Activated CD4-positive, alpha-beta T cell treated with anti-CD3 and anti-CD28 coated beads for 24 hours (primary cell): ENCODE results near the gene ALDH5A1.

Experiments
- DNase-seq, 2 donors: peaks; one replicate each; pipeline ENCODE4 v3.0.0-alpha.2; 2020; ENCODE audit warnings: low read depth in 2 of 2

The ALDH5A1 gene

DNA sequence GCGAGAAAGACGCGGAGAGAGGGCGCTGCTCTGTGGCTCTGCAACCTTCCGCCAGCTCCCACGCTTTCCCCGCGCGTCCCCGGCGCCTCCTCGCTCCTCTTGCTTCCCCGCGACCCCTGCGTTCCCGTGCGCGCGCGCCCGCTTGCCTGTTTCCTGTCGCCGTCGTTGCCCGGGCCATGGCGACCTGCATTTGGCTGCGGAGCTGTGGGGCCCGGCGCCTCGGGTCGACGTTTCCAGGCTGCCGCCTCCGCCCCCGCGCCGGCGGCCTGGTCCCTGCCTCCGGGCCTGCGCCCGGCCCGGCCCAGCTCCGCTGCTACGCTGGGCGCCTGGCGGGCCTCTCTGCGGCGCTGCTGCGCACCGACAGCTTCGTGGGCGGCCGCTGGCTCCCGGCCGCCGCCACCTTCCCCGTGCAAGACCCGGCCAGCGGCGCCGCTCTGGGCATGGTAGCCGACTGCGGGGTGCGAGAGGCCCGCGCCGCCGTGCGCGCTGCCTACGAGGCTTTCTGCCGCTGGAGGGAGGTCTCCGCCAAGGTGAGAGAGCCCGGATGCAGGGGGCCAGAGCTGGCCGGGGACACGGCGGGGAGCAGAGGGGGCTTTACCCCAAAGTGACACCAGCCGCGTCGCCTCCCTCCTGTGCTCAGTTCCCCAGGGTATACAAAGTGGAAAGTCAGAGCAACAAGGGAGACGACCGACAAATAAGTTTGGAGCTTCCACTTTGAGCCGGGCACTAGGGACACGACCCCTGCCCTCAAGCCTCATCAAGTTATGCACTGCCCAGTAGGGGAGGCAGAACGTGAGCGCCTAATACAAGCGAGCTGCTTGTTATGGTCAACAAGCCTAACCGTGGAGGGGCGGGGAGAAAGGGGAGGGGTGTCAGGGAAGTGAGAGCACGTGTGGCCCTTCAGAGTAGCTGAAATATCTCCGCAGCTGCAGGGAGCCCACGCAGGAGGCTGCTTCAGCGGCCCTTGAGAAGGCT is at the start of gene ALDH5A1:
ALDH5A1 (plus strand) TSS at position 149 of the 975 bp plus-strand sequence; CDS start at position 177, 28 bp downstream.
- peak; percentile 67 to 75 for DNase-seq

DNA sequence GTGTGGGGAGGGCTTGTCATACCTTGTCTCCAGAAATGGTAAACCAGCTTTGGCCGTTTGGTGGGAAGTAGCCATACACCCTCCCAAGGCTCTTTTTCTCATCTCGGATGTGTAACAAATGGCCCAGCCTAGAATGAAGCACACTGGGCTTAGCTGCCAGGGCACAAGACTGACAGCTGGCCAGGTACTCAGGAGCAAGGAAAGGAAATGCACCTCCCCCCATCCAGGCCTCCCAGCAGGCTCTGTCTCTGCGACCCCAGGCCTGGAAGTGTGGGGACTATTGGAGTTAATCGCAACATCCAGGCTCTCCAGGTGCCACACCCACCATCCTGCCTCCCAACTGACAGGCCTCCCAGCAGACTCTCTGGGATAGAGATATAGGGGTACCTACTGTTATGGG is 49.1 kb upstream of the ALDH5A1 start:
- no peak for DNase-seq

DNA sequence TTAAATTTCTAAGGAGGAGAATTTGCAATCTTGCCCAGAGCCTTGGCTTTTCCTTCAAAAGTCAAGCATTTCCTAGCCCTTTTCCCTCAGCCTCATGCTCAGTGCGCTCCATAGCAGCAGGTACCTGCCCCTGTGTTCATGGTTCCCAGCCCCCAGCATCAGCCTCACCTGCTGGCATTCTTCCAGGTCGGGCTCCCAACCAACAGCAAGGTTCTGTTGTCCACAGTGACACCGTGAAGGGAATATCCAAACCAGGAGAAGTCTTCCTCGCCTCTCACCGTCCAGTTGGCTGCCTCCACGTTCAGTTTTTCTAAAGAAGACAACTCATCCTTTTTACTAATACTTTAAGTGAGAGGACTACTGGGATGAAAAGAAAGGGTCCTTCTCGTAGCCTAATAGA is 48.1 kb upstream of the ALDH5A1 start:
- DNase-seq, result no peak

DNA sequence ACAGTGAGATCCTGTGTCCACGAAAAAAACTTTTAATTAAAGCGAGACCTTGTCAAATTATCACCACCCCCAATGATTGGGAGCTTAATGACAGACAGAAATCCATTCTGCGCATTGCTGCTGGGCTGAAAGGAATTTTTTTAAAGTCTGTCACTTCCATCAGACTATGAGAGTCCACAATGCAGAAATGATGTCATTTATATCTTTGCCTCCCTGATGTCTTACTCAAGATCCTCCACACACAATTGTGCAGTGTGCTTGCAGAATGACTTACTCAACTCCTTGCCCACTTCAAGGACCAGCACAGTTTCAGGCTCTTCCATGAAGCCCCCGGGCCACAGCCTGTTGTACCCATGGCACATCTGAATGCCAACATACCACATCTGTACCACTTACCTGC is 46.4 kb upstream of the ALDH5A1 start:
- DNase-seq, result no peak

DNA sequence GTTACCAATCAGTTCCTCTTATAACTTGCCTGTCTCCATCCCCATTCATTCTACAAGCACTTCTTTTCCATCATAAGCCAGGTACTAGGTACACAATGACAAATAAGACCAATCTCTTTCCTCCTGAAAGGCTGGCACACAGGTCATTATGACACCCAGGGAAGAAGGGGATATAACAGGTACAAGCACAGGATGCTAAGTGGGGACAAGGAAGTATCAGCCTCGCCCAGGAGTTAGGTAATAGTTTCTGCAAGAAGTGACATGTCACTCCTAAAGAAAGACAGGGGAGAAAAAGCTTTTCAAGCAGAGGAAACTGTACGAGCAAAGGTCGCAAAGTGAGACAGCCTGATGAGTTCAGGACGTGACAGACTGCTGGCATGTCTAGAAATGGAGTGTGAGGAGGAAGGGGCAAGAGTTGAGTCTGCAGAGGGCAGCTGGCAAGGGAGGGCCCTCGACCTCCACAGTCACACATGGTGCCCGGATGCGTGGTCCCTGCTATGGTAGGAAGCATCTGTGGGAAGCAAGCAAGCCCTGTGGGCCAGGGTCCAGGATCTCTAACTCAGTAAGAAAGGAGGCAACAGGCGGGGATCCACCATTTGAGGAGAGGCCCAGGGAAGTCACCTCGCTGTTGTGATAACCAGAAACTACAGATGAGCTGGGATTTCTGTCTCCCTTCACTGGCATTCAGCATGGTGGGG is 45.8 kb upstream of the ALDH5A1 start:
- DNase-seq, result no peak

DNA sequence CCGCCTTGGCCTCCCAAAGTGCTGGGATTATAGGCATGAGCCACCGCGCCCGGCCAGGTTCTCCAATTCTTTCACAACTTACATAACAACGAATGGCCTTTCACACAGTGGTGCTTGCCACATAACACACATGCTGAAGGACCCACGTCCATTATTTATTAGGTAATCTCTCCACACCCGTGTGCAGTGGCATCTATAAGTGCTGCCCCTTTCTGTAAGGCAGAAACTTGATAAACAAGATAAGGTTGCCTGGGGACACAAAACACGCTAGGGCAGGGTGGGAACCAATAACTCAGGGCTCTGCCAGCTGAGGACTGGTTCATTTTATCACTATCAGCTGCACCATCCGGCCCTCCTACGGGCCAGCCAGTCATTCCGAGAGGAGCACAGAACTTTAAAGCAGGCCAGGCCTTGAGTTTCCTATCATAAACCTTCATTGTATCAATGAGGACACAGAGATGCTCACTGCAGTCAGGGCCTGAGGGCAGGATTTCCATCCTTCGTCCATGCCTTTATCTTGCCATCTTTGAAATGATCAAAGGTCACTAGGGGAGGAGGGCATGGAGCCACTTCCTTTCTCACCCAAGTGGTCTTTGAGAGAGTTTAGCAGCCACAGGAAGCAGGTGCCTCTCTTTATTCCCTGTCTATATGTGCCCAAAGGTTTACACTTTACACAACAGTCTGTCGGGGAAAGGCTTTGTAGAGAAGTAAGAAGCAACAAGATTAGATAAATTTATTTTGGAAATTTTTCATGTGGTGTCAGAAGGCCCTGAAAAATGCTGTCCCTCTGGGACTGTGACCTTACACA is 43.0 kb upstream of the ALDH5A1 start:
- no peak for DNase-seq

DNA sequence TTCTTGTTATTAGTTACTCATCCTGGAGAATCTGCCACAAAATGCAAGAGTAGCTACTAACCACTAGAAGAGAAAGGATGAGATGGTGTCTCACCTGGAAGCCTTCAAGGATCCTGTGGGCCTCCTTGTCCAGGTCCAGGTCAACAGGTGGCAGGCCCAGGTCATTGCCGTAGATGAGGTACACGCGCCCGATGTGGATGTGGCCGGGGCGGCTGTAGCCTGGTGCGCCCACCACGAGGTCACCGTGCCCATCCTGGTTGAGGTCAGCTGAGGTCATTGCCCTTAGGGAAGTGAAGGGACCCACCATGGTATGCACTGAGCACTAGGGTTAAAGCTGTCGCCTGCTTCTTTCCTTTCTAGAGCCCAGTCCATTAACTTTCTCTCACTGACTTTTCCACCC is 40.8 kb upstream of the ALDH5A1 start:
- no peak for DNase-seq

DNA sequence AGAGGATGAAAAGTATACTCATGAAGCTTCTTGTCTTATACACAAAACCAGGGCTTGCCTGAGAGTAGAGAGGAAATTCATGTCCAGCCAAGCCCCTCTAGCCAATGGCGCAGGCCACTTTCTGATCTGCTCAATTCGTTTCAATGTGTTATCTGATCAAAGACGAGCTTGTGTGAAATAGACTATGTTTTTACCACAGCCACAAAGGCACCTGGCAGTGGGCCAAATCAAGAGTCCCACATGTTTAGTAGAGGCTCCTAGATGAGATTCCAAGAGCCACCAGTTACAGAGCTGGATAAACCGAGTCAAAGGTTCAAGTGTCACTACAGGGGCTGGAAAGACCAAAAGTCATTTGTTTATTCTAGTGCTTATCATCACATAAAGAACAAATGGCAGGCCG is 40.3 kb upstream of the ALDH5A1 start:
- DNase-seq, result no peak

DNA sequence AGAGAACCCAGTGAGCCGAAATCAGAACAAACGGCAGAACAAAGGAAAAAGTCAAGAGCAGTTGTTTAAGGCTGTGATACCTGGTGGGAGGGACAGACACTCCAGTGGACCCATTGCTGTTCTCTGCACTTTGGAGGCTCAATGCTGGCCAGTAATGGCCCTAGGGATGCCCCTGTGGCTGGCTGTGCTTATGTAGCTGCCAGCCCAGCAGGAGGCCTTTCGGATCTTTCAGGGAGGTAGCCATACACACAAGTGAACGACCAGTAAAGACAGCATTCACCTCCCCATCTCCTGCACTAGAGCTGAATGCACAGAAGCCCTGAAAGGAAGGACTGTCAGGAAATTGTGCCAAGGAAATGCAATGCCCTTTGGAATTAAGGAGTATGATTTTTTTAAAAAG is 39.7 kb upstream of the ALDH5A1 start:
- DNase-seq, result no peak

DNA sequence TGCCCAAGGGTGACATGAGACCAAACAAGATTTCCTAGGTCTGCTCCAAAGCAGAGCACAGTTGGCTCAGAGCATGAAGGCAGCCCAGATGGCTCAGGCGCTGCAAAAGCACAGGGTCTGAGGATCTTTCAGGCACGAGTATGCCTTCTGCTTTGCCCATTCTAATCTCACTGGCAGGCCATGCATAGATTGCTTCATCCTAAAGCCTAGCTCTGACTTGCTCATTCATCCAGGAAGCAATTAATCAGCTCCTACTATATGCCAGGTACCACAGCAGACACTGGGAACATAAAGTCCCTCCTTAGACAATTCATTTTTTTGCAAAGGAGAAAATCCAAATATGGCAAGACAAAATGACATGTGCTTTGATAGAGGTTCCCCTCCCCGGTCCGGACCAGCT is 36.6 kb upstream of the ALDH5A1 start:
- no peak for DNase-seq

DNA sequence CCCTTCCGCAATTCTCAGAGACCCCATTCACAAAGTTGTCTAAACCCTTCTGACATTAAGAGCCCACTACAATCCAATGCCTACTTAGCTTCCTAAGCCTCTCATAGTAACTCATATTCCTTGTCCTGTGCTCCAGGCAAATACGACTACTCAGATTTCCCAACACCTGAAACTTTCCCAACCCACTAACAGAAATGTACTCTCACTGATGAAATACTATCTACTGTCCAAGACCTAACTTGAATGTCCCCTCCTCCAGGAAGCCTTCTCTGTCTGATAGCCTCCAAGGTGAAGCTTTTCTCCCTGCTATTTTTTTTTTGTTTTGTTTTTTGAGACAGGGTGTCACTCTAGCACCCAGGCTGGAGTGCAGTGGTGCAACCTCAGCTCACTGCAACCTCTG is 35.8 kb upstream of the ALDH5A1 start:
- DNase-seq, result no peak

DNA sequence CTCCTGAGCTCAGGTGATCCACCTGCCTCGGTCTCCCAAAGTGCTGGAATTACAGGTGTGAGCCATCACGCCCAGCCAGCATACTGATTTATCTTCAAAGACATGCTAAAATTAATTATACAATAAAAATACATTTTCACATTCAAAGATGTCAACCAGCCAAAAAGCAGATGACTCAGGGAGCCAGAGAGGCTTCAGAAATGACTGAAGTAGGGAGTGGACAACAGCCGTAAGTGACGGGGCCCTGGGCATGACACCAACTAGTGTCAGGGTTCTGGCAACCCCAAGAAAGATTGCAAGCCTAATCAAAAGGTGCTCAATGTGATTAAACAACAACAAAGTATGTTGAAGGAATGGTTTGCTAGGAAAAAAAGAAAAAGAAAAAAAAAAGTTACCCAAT is 33.8 kb upstream of the ALDH5A1 start:
- DNase-seq, result no peak

DNA sequence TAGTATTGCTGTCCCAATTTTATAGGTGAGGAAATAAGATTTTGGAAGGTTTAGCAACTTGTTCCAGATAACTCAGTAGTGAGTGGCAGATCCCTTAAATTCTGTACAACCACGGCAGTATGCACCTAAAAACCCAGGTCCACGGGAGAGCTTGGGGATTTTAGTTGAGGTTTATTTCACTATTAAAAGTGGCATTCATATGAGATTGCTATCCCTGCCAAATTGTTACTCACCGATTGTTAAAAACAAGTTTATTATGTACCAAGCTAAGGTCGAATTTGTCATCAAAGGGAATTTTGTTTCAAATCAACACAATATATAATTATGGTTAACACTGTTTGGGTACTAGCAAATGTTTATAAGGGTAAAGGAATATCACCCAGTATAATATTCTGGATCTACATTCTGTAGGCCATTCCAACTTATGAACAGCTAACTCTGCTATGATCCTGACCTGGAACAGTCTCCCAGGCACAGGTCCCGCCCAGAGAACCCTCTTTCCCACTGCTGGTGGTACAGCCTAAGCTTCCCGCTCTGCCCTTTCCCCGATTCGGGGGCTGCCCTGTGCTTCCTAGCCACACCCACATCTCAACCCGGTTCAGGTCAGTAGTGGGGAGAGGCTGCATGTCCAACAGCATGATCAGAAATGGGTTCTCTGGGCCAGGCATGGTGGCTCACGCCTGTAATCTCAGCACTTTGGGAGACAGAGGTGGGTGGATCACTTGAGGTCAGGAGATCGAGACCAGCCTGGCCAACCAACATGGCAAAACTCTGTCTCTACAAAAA is 30.3 kb upstream of the ALDH5A1 start:
- no peak for DNase-seq

DNA sequence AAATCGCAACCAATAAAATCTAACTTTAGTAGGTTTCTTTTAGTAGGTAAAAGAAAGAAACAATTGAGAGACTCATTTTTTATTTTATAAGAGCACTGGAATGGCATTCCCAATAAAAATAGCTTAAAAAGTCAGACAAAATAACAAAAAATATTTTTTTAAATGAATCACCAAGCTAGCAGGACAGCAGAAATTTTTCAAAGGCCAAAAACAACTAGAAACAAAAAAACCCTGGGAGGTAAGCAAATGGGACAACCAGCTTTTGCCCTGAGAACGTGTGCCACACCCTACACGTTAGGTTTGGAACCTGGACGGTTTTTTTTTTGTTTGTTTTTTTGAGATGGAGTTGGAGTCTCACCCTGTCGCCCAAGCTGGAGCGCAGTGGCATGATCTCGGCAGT is 25.0 kb upstream of the ALDH5A1 start:
- DNase-seq, result no peak

DNA sequence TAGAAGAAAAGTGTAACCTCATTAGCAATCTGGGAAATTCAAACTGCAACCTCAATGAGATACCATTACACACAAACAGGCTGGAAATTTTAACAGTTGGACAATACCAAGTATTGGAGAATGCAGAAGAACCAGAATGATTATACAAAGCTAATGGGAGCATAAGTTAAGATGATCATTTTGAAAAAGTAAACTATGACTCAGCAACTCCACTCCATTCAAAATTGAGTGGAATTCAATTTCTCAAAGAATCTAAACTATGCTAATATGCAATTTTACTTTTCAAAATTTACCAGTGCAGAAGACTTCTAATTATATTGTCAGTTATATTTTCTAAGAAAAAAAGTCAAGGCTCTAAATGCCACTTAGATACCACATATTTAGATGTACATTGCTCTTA is 22.6 kb upstream of the ALDH5A1 start:
- no peak for DNase-seq

DNA sequence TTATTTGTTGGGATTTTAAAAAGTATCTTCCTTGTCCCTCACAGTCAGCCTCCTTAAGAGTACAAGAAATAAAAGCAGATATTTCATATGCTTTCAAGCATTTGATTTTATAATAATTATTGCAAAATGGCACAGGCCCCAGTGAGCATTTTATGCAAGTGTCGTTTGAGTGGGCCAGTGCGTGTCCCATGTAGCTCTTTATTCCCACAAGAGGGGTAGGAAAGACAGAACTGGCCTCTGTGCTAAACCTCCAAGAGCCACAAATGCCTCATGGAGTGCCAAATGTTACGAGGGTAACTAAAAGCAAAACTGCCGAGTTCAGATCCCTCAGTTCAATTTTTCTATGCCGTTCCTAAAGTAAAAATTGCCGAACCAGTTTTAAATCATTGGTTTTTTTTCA is 18.1 kb upstream of the ALDH5A1 start:
- DNase-seq, result no peak

DNA sequence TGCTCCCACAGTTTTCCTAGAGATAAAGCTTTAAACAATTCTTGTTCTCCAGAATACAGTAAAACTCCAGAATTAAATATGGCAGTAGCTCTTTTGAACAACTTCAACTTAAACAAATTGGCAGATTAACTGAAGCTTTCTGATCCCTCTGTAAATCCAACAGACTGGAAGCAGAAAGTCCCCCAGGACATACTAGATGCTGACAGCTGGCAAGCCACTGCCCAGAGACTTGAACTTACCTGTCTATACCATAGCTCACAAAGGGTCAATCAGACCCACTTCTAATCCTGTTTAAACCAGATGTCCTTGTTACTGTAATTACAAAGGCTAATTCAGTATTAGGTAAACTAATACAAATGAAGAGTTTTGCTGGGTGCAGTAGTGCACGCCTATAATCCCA is 17.7 kb upstream of the ALDH5A1 start:
- DNase-seq, result no peak

DNA sequence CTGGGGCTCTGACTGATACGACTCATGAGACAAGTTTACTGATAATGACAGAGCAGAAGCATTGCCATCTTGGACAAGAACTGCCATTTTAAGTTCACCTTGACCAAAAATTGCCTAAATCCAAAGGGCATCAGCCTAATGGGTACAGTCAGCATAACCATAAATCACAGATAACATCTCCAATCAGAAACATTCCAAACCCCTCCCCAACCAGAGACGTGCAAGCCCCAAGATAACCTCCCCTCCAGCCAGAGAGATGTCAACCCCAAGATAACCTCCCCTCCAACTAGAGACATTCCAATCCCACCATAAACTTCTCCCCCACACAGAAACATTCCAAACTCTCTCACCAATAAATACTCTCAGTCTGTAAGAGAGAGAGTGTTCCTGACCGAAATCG is 15.9 kb upstream of the ALDH5A1 start:
- no peak for DNase-seq

DNA sequence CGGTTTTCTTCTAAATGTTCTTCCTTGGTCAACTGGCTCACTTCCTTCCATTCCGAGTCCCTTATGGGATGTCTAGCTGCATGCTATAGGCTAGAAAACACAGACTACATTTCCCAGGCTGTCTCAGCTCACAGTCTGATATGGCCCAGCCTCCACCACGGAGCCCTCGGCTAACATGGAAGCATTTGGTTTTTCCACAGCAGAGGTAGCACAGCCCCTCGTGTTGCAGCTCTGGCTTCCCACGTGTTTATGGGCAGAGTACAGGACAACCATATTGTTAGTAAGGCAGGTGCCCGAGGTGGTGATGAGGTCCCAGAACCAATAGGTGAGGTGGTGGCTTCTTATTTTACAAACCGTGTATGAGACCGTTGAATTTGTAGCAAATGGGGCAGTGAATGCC is 14.1 kb upstream of the ALDH5A1 start:
- DNase-seq, result no peak

DNA sequence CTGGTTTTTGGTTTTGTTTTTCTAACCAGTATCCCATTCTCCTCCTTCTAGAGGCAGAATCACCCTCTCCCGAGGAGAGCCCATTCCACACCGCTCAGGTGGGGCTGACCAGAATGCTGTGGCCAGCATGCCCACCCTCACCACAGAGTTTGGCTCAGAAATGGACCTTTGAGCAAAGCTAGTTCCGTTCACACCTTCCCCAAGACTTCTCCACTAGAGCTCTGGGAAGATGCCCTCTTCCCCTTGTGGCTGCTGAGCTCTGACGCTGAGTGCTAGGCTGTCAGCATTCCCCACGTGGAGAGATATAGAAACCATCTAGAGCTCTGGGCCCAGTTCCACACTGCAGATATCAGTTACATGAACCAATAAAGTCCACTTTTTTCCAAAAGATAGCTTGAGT is 13.3 kb upstream of the ALDH5A1 start:
- DNase-seq, result no peak

DNA sequence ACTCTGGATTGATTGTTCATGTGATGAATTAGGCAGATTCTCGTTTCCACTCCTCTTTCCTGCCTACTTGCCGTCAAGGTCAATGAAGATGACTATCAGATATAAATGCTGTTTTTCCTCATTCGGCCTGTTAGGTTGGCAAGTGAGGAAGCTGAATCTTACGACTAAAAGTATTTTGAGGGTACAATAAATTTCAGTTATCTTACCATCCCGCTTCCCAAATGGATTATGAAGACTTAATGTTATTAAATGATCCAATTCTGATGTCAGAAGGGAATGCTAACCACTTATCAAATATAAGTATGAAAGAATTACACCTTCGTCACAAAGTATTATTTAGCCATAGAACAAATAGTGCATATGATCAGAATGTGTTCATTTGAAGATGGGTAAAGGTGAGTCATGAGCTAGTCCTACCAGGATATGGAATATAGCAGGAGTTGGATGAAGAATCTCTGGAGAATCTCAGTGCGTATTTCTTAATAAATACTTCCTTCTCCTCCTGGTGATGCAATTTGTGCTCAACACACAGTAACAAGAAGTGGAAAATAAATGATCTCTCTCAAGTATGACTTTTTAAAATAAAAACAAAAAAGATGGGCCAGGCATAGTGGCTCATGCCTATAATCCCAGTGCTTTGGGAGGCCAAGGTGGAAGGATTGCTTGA is 10.0 kb upstream of the ALDH5A1 start:
- DNase-seq, result no peak
